Superior temporal gyrus (tissue), 1 donor: ENCODE data around the gene APMAP.
"Not testable (repeated sequence)": the region's sequence is repeated elsewhere in the genome, so short reads cannot be mapped to it uniquely, and the experiment has no call there.

Experiments used
- DNase-seq: peaks from one replicate; pipeline ENCODE4 v3.0.0-alpha.2; 2016; ENCODE audit errors: extremely low spot score

APMAP gene

GRCh38 chr20:24952376-24953208, 40.0 kb downstream of the APMAP start:
- DNase-seq: no peak

DNA sequence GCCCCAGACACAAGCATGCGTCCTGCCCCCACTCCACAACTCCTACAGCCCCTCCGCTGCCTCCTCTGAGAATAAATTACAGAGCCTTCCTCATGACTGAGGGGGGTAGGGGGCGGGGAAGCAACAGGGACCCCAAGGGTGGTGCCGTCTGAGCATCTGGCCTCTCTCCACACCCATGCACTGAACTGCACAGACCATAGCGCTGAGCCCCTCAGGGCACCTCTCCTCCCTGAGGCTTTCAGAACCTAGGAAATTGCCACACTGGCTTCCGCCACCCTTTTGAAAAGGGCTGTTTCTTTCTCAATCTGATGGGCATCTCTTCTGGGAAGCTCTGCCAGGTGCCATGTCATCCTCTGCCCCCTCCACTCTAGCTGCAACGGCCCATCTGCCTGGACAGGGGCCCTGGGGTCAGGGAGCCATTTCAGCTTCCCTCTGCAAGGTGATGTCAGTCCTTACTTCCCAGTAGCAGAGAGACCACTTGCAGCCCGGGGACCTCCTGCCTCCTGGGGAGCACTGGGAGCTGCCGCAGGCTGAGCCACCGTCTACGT, 40.9 kb downstream of the APMAP start:
- DNase-seq: no peak

- DNase-seq: no peak
These were observed 41.6 kb downstream of the APMAP start for GRCh38 chr20:24950836-24951525.

DNA sequence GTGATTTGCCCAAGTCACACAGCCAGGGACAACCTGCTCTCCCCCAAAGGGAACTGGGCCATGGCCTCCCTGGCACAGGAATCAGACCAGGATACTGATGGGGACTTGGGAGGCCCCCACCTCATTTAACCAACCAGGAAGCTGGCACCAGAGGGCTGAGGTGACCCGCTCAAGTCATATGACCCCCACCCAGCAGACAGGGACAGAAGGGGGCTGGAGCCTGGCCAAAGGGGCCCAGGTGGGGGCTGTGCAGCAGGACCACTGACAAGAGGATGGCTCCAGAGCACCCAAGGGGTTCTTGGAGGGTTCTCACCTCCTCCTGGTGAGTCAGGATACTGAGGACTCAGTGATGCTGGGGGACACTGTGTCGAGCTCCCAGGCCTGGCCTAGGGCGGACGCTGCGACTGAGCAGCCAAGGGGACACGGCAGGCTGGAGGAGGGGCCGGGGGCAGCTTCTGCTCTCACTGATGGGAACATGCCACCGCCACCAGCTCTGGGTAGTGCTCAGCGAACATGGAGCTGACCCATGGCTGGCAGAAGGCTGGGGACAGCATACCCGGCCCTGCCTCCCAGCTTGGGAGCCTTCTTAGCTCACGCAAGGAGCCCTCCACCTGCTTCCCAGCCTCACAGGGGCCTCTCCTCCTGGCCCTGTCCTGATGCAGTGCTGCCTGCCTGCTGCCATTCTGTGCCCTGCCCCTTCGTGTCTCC, 42.3 kb downstream of the APMAP start:
- no peak for DNase-seq

DNA sequence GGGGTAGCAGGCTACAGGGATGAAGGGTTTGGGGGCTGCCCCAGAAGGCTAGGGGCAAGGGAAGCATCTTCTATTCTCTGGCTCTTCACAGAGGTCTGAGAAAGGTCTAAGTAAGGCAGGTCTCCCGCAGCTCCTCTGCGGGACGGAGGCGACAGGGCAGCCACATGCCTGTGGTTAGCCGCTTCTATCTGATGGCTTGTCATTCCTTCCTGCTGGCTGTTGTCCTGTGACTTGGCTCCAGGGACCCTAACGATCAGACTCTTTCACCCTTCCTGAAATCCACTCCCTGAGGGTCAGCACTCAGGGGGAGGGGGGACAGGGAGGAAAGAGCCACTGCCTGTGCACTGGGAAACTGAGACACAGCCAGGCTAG, 42.8 kb downstream of the APMAP start:
- DNase-seq: no peak

GRCh38 chr20:24948939-24949679, 43.4 kb downstream of the APMAP start, which contains the start of gene CST7:
CST7 (plus strand) TSS chr20:24949269; CDS start chr20:24949506, 237 bp downstream.
- no peak for DNase-seq

- not testable (repeated sequence) for DNase-seq
These were observed 44.1 kb downstream of the APMAP start for GRCh38 chr20:24948396-24948938.

- not testable (repeated sequence) for DNase-seq
These were observed 46.2 kb downstream of the APMAP start for GRCh38 chr20:24946376-24946775.

GRCh38 chr20:24943731-24944130, 48.8 kb downstream of the APMAP start:
- no peak for DNase-seq

DNA sequence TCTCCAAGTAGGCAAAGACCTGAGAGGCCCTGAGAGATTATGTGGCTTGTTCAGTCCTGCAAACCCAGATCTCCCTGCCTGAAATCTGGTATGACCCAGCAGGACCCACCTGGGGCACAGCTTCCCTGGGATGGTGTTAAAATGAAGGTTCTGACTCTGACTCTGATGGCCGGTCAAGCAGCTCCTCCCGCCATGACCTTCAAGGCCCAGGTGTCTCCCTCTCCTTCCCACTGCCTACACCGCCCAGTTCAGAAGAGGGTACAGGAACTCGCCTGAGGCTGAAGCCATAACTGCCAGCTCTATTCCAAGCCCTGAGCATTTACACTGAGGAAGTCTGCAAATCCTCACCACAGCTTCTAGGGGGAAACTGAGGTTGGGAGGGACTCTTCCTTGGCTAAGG, 49.4 kb downstream of the APMAP start:
- no peak for DNase-seq

- DNase-seq: no peak
These were observed 49.9 kb downstream of the APMAP start for GRCh38 chr20:24942679-24943078.

DNA sequence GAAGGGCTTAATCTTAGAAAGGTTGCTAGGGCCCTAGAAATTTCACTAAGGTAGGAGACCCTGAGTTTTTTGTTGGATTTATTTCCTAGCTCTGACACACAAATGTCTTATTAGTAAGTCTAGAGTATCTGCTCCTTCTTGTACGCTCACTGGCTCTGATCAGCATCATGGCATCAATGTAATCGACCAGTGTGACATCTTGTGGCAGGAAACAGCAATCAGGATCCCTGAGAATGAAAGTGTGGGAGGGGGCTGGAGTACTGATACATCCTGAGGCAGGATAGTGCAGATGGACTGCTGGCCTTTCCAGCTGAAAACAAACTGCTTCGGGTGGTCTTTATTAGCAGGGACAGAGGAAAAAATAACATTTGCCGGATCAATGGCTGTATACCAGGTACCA, 53.5 kb downstream of the APMAP start:
- no peak for DNase-seq

DNA sequence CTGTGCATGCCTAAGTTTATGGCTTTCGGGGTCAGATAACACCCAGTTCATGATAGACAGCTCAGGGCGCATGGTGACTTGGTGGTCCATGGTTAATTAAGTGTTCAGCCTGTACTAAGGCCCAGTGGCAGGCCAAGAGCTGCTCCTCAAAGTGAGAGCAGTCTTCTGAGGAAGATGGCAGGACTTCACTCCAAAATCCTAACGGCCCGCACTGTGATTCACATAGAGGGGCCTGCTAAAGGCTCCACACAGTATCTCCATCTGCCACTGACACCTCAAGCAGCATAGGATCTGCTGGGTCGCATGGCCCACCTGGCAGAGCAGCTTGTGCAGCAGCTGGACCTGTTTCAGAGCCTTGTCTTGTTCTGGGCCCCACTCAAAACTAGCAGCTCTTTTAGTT, 54.1 kb downstream of the APMAP start:
- no peak for DNase-seq

GRCh38 chr20:24937579-24937978, 55.0 kb downstream of the APMAP start:
- no peak for DNase-seq

- DNase-seq: no peak
These were observed 55.8 kb downstream of the APMAP start for GRCh38 chr20:24936526-24937407.

GRCh38 chr20:24935766-24936525, 56.6 kb downstream of the APMAP start:
- DNase-seq: no peak

DNA sequence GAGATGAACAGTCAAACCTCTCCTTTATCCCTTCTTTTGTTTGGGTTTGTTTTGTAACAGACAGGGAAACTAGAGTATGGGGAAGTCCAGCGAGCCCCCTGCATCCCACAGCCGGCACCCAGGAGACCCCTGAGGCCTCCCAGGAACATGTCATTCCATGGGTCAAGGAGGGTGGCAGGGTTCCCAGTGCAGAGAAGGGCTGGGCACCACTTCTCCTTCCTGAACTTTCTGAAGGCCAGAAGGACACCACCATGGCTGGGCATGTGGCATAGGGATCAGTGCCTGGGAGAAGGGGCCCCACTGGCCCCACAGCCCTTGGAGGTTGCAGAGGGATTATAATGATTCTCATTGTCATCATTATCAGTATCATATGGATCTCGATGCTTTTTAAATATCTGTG, 57.4 kb downstream of the APMAP start:
- DNase-seq: no peak

DNA sequence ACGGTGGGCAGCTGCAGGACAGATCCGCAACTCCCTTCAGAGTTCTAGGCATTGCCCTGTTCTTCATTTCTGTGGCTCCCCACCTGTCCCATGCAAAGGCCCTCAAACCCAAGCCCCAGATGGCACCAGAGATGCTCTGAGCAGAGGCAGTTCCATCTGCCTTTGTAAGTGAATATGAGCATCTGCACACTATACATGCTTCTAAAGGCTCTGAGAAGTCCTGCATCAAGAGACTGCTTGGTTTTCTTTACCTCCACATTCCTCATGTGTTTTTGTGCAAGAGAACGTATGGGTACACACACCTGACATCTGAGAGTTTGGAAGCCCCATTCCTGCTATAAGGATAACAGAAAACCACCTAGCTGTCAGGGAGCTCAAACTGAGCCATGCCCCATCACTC, 57.8 kb downstream of the APMAP start:
- no peak for DNase-seq

DNA sequence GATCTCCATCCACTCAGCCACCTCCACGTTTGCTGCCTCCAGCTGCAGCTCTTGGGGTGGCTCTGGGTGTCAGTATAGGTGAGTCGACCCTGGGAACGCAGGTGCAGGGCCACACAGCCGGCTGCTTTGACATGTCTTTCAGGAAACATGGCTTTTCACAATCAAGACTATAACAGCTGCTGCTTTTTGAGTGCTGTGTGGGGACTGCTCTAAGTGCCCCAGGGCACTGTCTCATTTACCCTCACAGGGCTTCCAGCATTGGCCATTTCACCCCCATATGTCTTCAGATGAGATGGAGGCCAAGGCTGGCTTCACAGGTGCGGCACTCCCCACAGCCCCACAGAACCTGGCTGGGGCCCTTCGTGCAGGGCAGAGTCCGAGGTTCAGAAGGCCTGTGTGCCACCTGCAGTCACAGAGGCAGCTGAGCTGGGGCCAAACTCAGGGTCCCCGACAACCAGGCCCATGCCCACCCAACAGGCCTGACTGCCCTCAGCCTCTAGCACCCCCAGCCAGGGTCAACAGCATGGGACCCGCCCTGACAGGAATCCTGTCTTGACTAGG, 58.4 kb downstream of the APMAP start:
- no peak for DNase-seq
